HG02763 (cell line): ENCODE results near the gene TCF7L2.

Experiments
- ATAC-seq: cut with Tn5 transposase; IDR thresholded peaks from one replicate; pipeline ENCODE4 v1.9.1; 2021; ENCODE audit warnings: mild to moderate bottlenecking, moderate library complexity; ENCODE audit not compliant: unreplicated experiment

The TCF7L2 gene

DNA sequence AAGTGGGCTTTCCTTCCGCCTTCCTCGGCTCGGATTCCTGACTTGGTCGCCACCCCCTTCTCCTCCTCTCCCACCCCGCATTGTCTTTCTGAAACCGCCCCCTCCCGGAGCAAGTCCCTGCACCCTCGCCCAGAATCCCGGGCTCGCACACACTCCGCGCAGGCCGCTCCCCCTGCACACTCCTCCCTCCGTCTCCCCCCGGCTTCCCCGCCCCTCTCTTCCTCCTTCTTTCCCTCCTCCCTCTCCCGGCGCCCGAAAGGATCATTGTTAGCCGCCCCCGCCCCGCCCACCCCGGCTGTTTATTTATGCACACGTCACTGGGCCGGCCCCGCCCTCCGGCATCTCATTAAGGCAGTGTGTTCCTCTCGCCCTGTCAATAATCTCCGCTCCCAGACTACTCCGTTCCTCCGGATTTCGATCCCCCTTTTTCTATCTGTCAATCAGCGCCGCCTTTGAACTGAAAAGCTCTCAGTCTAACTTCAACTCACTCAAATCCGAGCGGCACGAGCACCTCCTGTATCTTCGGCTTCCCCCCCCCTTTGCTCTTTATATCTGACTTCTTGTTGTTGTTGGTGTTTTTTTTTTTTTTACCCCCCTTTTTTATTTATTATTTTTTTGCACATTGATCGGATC, at the start of gene TCF7L2:
TSS of gene TCF7L2 (plus strand) at position 373 of the 633 bp plus-strand sequence. CDS start 510 bp downstream, outside the sequence.
- ATAC-seq, result peak; percentile 43

DNA sequence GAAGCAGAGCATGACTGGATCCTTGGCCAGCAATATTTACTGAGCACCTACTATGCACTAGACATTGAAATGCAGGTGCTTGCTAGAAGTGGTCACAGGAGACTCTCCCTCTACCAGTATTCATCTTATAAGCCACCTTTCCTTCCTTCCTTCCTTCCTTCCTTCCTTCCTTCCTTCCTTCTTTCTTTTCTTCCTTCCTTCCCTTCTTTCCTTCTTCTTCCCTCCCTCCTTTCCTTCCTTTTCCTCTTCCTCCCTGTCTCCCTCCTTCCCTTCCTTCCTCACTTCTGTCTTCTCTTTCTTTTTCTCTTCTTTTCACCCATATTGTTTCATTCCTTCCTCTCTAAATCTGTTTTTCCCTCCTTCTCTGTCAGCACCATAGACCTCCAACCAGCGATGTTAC, 47.3 kb upstream of the TCF7L2 start:
- no peak for ATAC-seq

DNA sequence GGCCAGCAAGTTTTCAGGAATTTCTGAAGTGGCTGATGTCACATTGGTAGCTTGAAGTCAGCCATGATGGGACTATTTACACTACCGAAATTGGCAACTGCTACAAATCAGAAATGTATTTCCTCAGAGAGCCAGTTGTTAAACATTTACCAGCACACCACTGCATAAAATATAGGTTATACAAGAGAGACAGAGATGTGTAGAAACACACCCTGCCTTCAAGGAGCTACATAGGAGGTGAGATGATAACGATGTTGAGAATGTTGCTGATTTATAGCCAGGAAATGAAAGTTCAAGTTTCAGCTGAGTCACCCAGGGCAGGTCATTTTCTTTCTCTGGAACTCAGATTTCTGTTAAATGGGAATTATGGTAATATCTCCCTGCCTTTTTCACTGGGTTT, 46.0 kb upstream of the TCF7L2 start:
- ATAC-seq, result no peak

DNA sequence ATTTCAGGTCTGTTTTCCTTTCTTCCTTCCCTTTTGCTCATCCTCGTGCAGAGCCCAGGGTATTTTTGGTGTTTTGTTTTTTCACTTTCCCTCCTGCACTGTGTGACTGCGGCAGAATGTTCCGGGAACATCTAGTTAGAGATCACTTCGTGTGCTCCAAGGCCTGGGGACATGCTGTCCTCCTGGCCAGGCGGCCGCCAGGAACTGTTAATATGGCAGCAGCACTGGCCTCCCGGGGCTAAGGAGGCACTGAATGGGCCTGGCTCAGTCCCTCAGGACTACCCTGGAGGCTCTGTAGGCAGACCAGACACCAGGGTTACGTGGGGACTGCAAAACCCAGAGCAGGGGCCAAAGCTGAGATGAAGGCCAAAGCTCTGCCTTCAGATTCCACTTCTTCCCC, 43.1 kb upstream of the TCF7L2 start:
- ATAC-seq, result no peak

DNA sequence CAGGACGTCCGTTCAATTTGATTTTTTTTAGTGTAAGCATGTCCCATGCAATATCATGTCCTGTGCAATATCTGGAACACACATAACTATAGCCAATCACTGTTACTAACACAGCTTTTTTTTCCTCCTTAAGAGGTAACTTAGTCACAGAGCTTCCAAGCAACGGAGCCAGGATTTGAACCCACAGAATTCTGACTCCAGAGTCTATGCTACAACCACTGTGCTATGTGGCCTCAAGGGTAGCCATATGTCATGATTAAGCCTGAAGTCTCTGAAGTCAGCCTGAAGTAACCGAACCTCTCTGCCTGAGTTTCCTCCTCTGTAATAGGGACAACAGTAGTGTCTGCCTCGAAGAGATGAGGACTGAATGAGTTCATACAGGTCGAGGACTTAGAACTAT, 42.2 kb upstream of the TCF7L2 start:
- ATAC-seq, result no peak

DNA sequence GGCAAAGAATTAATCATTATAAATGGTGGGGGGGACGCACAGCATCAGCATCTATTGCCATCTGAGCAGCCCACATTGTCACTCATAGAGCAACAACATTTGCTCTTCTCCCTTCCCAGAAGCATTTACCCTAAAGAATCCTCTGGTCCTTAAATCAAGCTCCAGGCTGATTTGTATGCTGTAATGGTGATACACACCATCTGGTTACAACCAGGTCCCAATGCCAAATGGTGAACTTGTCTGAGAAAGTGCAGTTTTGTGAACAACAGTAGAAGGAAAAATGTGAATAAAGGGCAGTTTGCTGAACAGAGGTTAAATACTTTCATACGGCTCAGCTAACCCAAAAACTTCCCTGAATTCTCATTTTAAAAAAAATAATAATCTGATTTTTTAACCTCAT, 38.8 kb upstream of the TCF7L2 start:
- ATAC-seq, result no peak

DNA sequence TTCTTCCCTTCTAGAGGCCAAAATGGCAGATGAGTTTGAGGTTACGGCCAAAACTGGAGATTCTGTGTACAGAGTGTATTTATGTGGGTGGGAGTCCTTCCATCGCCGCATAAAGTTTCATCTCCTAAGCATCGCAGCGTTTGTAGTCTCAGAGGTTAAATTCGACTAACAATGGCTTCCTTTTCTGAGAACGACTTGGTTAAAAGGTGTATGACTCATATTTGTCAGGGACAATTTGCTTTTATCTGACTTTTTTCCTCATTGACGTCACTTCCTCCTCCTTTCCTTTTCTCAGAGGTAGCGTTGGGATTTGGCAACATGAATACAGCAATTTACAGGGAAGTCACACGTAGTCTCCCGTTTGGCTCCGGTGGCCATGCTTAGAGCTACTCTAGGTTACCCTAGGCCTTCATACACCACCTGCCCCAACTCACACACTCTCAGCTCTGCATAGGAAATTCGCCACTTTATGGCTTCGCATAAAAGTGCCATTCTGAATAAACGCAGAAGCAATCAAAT, 37.6 kb upstream of the TCF7L2 start:
- no peak for ATAC-seq

DNA sequence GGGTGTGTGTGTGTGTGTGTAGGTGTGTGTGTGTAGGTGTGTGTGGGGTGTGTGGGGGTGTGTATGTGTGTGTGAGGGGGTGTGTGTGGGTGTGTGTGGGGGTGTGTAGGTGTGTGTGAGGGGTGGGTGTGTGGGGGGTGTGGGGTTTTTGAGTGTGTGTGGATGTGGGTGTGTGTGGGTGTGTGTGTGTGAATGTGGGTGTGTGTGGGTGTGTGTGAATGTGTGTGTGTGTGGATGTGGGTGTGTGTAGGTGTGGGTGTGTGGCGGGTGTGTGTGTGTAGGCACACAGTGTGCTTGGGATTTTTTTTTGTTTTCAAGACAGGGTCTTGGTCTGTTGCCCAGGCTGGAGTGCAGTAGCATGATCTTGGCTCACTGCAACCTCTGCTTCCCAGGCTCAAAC, 36.8 kb upstream of the TCF7L2 start:
- ATAC-seq, result no peak

DNA sequence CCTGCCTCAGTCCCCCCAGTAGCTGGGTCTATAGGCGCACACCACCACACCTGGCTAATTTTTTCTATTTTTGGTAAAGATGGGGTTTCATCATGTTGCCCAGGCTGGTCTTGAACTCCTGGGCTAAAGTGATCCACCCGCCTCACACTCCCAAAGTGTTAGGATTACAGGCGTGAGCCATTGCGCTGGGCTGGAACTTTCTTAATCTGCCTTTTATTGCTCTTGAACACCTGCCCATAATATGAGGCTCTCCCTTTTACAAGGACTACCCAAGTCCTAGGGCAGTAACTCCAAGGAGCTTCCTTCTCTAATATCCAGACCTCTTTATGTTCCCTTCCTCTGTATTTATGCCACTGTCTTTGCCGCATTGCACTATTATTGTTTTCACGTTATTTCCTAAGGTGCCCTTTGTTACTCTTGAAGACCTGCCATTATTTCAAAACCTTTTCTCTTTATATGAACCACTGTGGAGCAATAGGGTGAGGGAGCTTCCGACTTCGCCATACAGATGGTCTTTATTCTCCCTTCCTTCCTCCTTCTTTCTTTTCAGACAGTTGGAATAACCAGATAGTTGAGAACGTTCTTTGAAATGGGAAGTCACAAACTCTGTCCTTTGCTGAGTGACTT, 36.3 kb upstream of the TCF7L2 start:
- ATAC-seq, result no peak

DNA sequence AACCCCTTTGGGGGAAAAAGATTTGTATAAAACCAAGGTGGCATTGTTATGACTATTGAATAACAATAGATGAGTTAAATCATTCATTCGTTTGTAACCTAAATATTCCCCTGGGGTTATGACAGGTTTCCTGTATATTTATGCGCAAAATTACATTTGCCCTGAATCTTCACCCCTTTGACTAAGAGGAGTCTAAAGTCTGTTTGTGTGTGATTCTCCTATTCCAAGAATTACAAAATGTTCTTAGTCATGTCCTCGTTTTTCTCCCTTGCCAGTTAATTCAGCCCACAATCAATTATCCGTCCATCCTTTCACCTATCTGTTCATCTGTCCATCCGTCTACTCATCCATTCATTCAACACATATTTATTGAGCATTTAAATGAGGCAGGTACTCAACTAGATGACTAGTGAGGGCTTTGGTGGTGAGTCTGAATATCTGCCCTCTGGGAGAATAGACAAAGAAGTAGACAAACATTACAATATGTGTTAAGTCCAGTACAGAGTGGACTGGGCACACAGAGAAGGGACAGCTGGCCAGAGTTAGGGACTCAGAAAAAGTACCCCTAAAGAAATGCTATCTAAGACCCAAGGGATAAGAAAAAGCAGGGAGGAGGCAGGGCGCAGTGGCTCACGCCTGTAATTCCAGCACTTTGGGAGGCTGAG, 35.6 kb upstream of the TCF7L2 start:
- no peak for ATAC-seq

DNA sequence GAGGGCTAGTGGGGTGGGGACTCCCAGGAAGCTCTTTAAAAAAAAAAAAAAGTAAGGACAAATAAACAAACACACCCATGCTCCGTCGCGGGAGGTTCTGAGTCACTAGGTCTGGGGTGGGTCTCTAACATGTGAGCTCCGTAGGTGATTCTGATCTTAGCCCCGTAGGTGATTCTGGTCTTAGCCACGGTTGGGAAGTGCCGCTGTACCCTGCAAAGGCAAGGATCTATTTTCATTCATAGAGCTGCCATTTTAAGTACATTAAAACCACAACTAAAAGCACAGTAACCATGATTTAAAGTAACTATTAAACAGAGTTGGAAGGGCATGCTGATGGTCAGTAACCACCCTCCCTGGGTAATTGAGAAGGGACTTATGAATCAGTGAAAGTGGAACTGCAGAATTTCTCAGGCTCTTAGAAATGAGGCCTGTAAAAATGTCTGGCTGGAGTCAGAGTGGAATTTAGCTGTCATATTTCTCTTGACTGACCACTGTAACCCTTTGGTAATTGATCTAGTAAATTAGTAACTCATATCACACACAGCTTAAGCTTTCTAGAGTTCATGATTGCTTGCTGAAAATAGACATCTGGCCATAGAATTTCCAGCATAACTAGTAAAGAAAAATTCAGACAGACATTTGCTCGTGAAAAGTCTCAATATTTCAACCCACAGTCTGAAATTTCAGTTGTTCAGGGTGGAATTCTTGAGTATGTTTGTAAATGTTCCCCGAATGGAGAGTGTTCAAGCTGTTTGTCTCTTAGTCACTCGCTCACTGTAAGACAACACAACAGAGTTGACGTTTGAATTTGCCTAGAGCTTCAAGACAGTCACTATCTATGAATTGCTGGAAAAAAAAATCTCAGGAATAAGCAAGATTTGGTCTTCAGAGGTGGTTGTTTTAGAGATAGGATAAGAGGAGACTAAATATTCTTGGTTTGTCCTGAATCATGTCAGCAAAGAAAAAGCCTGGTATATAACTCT, 34.2 kb upstream of the TCF7L2 start:
- ATAC-seq, result no peak

DNA sequence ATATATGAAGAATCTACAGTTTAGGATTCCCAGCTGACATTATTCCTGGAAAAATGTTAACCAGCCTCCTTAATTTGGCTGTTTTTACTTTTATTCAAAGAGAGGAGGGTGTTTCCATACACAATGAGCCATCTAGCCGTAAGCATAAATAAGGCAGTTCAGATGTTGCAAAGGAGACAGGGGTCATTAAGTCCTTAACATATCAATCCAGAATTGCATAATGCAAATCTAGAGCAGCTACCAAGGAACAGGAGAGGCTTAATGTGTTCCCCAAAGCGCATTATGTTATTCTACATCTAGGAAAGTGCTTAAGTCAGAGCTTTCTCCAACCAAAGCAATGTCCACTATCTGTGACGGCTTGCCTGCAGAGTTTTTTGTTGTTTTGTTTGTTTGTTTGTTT, 32.4 kb upstream of the TCF7L2 start:
- ATAC-seq, result no peak

DNA sequence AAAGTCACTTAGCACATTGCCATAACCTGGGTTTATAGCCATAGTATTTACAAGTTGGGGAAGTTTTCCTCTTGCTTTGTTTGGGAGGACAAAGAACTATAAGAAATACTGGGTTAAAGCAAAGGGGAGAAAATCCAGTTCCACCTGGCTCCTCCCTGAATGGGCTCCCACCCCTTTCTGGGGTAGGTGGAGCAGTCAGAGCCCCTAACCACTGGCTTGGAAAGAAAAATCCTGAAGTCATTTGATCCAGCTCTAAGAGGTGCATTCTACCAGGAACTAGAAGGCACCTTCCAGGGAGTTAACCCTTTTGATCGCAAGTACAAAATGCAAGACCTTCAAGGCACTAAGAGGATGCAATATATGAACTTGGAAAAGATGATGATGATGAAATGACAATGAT, 31.3 kb upstream of the TCF7L2 start:
- no peak for ATAC-seq

DNA sequence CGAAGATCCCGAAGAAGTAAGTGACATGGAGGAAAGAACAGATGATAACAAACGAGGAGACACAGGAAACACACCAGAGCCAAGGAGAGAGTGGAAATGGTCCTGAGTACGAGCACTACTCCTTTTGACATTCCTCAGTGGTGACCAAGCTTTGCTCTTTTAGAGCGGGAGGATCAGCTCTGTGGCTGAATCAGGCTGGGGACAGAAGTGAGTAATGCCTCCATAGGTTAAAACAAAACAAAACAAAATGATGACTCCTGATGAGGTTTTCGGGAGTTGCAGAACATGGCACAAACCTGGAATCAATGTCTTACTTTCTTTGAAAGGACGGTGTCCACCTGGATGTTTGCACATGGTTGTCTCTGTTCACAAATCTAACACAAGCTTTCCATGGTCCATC, 30.3 kb upstream of the TCF7L2 start:
- no peak for ATAC-seq

DNA sequence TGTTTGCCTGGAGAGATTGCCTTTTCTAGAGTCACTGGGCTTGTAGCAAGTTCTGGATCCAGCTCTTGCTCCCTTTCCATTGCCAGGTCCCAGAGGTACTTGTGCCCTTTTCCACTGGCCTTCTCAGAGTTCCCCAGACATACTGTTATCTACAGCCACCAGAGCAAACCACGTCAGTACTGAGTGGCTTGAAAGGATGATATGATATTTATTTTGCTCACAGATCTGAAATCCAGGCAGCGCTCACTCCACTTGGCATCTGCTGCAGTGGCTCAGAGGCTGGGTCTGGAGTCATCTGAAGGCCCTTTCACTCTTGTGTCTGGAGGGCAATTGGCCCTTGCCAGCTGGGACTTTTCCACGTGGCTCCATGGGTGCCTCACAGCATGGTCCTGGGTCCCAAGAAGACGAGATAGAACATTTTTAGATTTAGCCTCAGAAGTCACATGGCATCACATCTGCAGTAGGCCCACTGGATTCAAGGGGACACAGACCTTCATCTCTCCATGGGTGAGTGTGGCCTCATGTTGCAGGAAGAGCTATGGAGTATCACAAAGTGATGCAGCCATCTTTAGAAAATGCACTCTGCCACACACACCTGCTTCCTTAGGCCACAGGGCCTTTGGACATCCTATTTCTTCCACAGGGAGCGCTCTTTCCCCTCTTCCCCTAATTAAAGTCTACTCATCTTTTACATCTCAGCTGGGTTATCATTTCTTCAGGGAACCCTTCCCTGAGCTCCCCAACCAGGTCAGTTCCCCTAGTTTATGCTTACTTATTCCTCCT, 22.9 kb upstream of the TCF7L2 start:
- ATAC-seq, result no peak

DNA sequence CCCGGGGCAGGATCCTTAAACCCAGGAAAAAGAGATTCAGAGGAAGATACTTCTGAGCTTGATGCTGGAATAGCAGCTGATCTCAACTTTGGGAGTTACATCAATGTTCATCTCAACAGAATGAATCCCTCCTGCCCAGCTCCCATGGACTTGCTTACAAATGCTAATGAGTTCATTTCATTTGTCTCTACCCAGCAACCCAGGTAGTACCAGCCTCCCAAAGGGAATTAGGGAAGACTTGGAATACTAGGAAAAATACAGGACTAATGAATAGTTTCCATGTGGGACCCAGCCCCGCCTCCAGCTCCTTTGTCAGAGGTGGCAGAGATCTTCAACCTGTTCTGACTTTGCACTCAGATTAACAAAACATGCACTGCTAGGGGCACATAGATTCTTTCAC, 22.1 kb upstream of the TCF7L2 start:
- no peak for ATAC-seq

DNA sequence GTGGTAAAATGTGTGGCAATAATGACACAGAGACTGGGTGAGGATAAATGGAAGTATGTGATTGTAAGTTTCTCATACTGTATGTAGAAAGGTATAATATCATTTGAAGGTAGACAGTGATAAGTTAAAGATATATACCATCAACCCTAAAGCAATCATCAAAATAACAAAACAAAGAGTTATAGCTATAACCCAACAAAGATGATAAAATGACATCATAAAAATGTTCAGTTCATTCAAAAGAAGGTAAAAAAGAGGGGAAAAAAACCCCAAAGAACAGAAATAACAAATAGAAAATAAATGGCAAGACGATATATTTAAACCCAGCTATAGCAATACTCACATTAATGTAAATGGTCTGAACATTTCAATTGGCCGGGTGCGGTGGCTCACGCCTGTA, 17.4 kb upstream of the TCF7L2 start:
- no peak for ATAC-seq

DNA sequence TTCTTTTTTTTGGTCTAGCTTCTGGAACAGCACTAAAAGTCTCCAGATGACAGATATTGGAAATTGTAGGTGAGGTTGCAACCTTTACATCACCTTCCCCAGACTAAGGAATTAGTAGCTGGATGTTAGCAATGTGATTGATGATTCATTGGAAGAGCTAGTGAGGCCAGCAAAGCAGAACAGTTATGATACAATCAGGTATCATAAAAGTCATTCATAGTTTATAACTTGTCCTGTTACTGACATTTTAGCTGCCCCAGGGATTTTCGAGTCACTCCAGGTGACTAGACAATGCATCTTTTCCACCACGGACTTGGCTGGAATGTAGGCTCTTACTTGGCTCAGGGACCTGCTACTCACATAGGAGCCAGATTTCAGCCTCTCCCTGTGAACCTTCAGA, 15.9 kb upstream of the TCF7L2 start:
- no peak for ATAC-seq

DNA sequence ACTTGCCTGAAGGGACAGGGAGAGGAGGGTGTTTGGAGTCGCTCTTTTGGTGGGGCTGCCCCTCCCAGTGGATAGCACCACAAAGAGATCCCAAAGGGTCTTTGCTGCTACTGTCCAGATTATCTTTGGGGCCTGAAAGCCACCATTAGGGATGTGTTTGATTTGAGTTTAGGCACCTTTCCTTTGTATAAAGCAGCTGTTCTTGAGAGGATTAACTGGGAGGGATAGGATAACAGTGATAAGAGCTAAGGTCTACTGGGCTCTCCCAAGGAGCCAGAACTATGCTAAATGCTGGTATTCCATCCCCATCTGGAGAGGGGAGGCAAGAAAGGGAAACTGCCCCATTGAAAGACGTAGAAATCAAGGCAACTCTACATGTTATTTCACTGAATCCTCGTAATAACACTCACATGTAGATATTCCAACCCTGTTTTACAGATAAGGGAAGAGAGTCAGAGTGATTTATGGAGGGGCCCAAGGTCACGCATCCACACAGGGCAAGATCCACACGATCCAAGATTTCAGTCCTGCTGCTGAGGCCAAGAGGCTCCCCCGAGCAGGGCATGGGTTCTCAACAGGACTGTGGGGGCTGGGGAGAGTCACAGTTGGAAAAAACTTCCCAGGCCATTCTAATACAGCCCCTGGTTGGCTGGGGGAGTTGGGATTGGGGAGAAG, 11.1 kb upstream of the TCF7L2 start:
- no peak for ATAC-seq

DNA sequence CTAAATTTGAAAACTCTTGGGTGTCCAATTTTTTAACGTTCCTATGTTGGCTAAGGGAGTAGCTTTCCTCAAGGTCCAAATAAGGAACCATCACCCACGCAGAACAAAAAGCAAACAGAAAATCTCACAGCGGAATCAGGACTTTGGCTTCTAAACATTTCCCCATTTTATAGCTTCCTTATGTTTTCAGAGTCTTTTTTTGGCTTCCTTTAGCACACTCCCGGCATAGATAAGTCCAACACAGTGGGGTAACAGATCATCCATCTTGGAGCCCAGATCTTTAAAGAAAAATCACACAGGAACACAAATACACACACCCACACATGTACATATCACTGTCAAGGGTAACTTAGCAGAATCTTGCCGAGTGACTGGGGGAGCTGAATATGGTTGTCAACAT, 4.2 kb upstream of the TCF7L2 start:
- no peak for ATAC-seq
